B cell (primary cell): Measurements from ENCODE around the gene PCNX4. TPM values are rescaled to one million over a fixed set of nuclear protein-coding genes. Genes with fewer than 3 reads are reported as not detected.
A peak's percentile ranks its signal among the peaks of the same experiment; 100 is the strongest.

Experiments used
- ATAC-seq: fragments of 200-7000 bp; cut with Tn5 transposase; one replicate; pipeline ENCODE4 v1.10.0; 2021; ENCODE audit warnings: low read depth, mild to moderate bottlenecking, moderate number of reproducible peaks, moderate library complexity
- CTCF ChIA-PET: fragments of 350-600 bp; sonication (Branson Sonifier 250); formaldehyde crosslinking; loops from one replicate; lab custom pipeline; 2021; ENCODE audit warnings: antibody characterized with exemption, inconsistent platforms; lab: Charles Lee
- POLR2A ChIA-PET: fragments of 350-600 bp; sonication (Branson Sonifier 250); formaldehyde crosslinking; loops from one replicate; lab custom pipeline; 2021; ENCODE audit warnings: antibody characterized with exemption; lab: Charles Lee
- DNase-seq: peaks from one replicate; pipeline ENCODE4 v3.0.0; 2013
- H2AFZ ChIP-seq: 2 replicates; pipeline ENCODE4 v1.6.1; 2012; ENCODE audit warnings: mild to moderate bottlenecking, low read depth, low read length; ENCODE audit not compliant: insufficient read depth, poor library complexity, severe bottlenecking
- H3K27ac ChIP-seq, 2 donors: 1 replicate in 1 of 2; 2 replicates in 1 of 2; pipeline ENCODE4 v1.5.1; 2012 to 2013; ENCODE audit warnings: low read length in 2 of 2, mild to moderate bottlenecking in 2 of 2, moderate library complexity in 1 of 2
- H3K27me3 ChIP-seq, 4 experiments: fragments of 200-600 bp in 1 of 4; sonication (generic) in 1 of 4; replicated peaks in 1 of 4; 1 replicate in 2 of 4; 2 replicates in 2 of 4; pipeline versions ENCODE4 v1.6.1 to v1.7.0; 2013 to 2016; ENCODE audit warnings: low read length in 3 of 4, mild to moderate bottlenecking in 2 of 4, mixed read lengths in 1 of 4, moderate library complexity in 1 of 4; ENCODE audit not compliant: insufficient read depth in 4 of 4, control insufficient read depth in 3 of 4; ENCODE audit errors: control extremely low read depth in 1 of 4
- H3K36me3 ChIP-seq, 2 experiments: replicated peaks in 1 of 2; 1 replicate in 1 of 2; 2 replicates in 1 of 2; pipeline versions ENCODE4 v1.6.1 to v1.7.1; 2013; ENCODE audit warnings: low read length in 1 of 2; ENCODE audit not compliant: insufficient read depth in 2 of 2, control insufficient read depth in 1 of 2; ENCODE audit errors: control extremely low read depth in 1 of 2, extremely low read depth in 1 of 2
- H3K4me1 ChIP-seq, 2 donors: fragments of 200-600 bp in 1 of 2; sonication (generic) in 1 of 2; 1 replicate in 1 of 2; 2 replicates in 1 of 2; pipeline versions ENCODE4 v1.5.1 to v1.6.1; 2013 to 2017; ENCODE audit warnings: low read length in 2 of 2; ENCODE audit not compliant: control insufficient read depth in 2 of 2, insufficient read depth in 2 of 2
- H3K4me2 ChIP-seq: replicated peaks from 2 replicates; pipeline ENCODE3; 2012; ENCODE audit warnings: mild to moderate bottlenecking, low read depth, low read length; ENCODE audit not compliant: poor library complexity, severe bottlenecking
- H3K4me3 ChIP-seq, 5 experiments: fragments of 200-600 bp in 1 of 5; sonication (generic) in 1 of 5; 1 replicate in 3 of 5; 2 replicates in 2 of 5; pipeline versions ENCODE4 v1.5.1 to v1.7.0; 2011 to 2016; ENCODE audit warnings: low read length in 4 of 5, mild to moderate bottlenecking in 4 of 5, low read depth in 2 of 5, control low read depth in 1 of 5, moderate library complexity in 1 of 5; ENCODE audit not compliant: insufficient read depth in 1 of 5; ENCODE audit errors: control extremely low read depth in 1 of 5, extremely low read depth in 1 of 5
- H3K79me2 ChIP-seq: fragments of 200-600 bp; sonication (generic); one replicate; pipeline ENCODE4 v1.6.0; 2016; ENCODE audit warnings: low read length; ENCODE audit not compliant: control insufficient read depth, insufficient read depth
- H3K9ac ChIP-seq: fragments of 200-600 bp; sonication (generic); 2 replicates; pipeline ENCODE4 v1.6.1; 2017; ENCODE audit warnings: mild to moderate bottlenecking, low read length, moderate library complexity
- H3K9me3 ChIP-seq, 3 donors: one replicate each; pipeline versions ENCODE4 v1.6.1 to v1.7.1; 2013; ENCODE audit warnings: low read length in 2 of 3; ENCODE audit not compliant: control insufficient read depth in 2 of 3, insufficient read depth in 1 of 3; ENCODE audit errors: control extremely low read depth in 1 of 3
- H4K20me1 ChIP-seq: 2 replicates; pipeline ENCODE4 v1.6.0; 2012; ENCODE audit warnings: mild to moderate bottlenecking, low read length; ENCODE audit not compliant: insufficient read depth, control insufficient read depth, poor library complexity, severe bottlenecking
- H3K27ac Mint-ChIP-seq: one replicate; pipeline ENCODE4 v1.8.0; 2021; ENCODE audit warnings: mixed read lengths
- H3K27me3 Mint-ChIP-seq: one replicate; pipeline ENCODE4 v1.8.0; 2021; ENCODE audit warnings: mixed read lengths
- H3K4me1 Mint-ChIP-seq: one replicate; pipeline ENCODE4 v1.8.0; 2021; ENCODE audit warnings: mixed read lengths
- H3K4me3 Mint-ChIP-seq: one replicate; pipeline ENCODE4 v1.8.0; 2021; ENCODE audit warnings: mixed read lengths
- H3K9me3 Mint-ChIP-seq: one replicate; pipeline ENCODE4 v1.8.0; 2022; ENCODE audit warnings: mixed read lengths; ENCODE audit not compliant: insufficient read depth
- EZH2 ChIP-seq: IDR thresholded peaks from 2 replicates; pipeline ENCODE4 v1.6.1; 2012; ENCODE audit warnings: borderline replicate concordance, low read depth, mild to moderate bottlenecking, moderate library complexity, low read length; ENCODE audit not compliant: insufficient read depth, poor library complexity, severe bottlenecking
- WGBS: methylation state at CpG from one replicate; pipeline ENCODE4 v1.1.5; 2013; ENCODE audit warnings: missing lambda C conversion rate; ENCODE audit not compliant: insufficient coverage; 5-methylcytosine and 5-hydroxymethylcytosine counted together
- intact Hi-C: fragments of 100-400 bp; cut with micrococcal nuclease; formaldehyde crosslinking; loops from one replicate; pipeline ENCODE4 v1.10.0; 2022
- polyA plus RNA-seq: library from polyadenylated mRNA; depleted of rRNA; stranded (reverse); fragments of >200 nt; gene quantifications from 2 replicates; pipeline ENCODE4 v1.2.3, GENCODE V29; 2012
- total RNA-seq, 2 donors: library from RNA; stranded (reverse); fragments of 120-200 nt in 1 of 2; gene quantifications; 1 replicate in 1 of 2; 2 replicates in 1 of 2; pipeline versions ENCODE4 v1.2.3 to v1.2.4, GENCODE V29; 2013 to 2022
- TF ChIP-seq, protein P1 (sequence below): fragments of 200-600 bp; IDR thresholded peaks from one replicate; pipeline ENCODE4 v1.8.0; 2022; ENCODE audit warnings: antibody characterized with exemption, mild to moderate bottlenecking

Gene PCNX4
- total and polyA plus RNA-seq, 2 donors (not counting 1 experiment from before 2014, with no cell fraction given) = 17.8 to 53.4 TPM

DNA sequence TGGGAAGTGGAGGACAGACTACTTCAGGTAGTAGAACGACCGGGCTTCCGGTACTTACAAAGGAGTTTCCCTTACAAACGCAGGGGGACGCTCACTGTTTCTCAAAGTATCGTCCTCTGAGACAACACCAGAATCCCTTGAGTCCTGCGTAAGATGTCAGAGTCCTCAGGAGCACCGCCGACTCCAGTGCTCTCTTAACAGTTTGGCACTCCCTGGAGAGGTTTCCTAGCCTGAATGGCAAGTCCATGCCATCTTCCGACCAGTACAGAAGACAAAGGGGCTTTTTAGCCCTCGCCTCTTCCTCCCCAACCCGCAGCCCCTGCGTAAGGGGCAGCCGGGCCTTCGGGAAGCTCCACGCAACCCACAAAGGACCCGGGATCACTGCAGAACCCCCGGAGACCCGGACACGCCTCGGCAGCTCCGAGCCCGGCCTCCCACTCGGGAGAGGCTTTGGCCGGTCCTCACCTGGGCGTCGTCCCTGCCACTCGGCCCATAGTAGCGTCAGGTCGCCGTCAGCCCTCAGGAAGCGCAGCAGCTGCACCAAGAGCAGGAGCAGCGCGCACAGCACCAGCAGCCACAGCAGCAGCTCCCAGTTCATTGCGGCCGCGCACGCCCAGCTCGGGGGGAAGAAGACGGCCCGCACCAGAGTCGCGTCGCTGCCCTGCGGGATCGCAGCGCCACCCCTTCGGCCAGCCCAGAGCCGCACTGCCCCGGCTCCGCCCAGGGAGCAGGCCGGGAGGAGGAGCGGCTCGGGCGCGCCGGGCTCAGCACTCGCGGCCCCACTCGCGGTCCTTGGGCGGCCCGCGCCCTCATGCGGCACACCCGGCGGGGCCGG lies 73.2 kb downstream of the PCNX4 start, which contains the start of gene DHRS7:
Gene DHRS7 (minus strand): TSS at position 687 of the 835 bp plus-strand sequence. CDS start 89 bp downstream, at position 598.
- no peaks in the 10 kb centered on the region for H3K9me3 Mint-ChIP-seq
- Histone ChIP-seq H4K20me1 (no peaks in the 10 kb centered on the region), H3K4me3 (peak within 1 kb of the TSS; percentile 81 to 93 (median 87)), H3K4me1 (peaks cover 20 to 21% of the 10 kb centered on the region in 2 donors), H3K9ac (peak within 1 kb of the TSS; percentile 93), H3K4me2 (peak within 1 kb of the TSS; percentile 78), H2AFZ (peak within 1 kb of the TSS; percentile 92), H3K27me3 (no peaks in the 10 kb centered on the region), H3K27ac (peak within 1 kb of the TSS; percentile 87 to 93), H3K9me3 (no peaks in the 10 kb centered on the region), H3K79me2 (peaks cover 42% of the 10 kb centered on the region), H3K36me3 (no peaks in the 10 kb centered on the region)
- H3K27ac Mint-ChIP-seq = peak within 1 kb of the TSS; percentile 99
- intact Hi-C loops = loop anchor here (1.0 to 2.0 kb wide), 5 partner anchors 13 to 200 kb away; partner anchors contain the start of gene PPM1A
- peak within 1 kb of the TSS; percentile 95 for H3K4me3 Mint-ChIP-seq
- H3K4me1 Mint-ChIP-seq = peaks cover 43% of the 10 kb centered on the region
- no peaks in the 10 kb centered on the region for H3K27me3 Mint-ChIP-seq
- TF ChIP-seq, protein P1, sequence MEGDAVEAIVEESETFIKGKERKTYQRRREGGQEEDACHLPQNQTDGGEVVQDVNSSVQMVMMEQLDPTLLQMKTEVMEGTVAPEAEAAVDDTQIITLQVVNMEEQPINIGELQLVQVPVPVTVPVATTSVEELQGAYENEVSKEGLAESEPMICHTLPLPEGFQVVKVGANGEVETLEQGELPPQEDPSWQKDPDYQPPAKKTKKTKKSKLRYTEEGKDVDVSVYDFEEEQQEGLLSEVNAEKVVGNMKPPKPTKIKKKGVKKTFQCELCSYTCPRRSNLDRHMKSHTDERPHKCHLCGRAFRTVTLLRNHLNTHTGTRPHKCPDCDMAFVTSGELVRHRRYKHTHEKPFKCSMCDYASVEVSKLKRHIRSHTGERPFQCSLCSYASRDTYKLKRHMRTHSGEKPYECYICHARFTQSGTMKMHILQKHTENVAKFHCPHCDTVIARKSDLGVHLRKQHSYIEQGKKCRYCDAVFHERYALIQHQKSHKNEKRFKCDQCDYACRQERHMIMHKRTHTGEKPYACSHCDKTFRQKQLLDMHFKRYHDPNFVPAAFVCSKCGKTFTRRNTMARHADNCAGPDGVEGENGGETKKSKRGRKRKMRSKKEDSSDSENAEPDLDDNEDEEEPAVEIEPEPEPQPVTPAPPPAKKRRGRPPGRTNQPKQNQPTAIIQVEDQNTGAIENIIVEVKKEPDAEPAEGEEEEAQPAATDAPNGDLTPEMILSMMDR = peak; percentile 11
- TF ChIP-seq EZH2 = no peak
- POLR2A ChIA-PET = interaction anchor here (0.8 to 1.9 kb wide), 6 partner anchors 13 to 167 kb away, joined by 3 to 10 read pairs (median 5); partner anchors contain the start of genes PCNX4 and PPM1A
- DNase-seq (peak; percentile 84), ATAC-seq (peak; percentile 91)
- CTCF ChIA-PET = interaction anchor here (0.5 to 8.9 kb wide), 14 partner anchors 9 to 199 kb away, joined by 3 to 82 read pairs (median 4); partner anchors contain the start of genes PCNX4 and PPM1A
- 0% methylated on average over 64 of the region's 68 CpGs for WGBS
